Ovary (tissue), 3 donors: ENCODE results near the gene MYO1E.

Experiments used
- EP300 ChIP-seq: sonication (generic); formaldehyde crosslinking; IDR thresholded peaks from one replicate; pipeline ENCODE4 v1.6.1; 2017; ENCODE audit warnings: antibody characterized with exemption
- POLR2A ChIP-seq: fragments of 450-650 bp; IDR thresholded peaks from one replicate; pipeline ENCODE4 v1.6.1; 2017; ENCODE audit warnings: antibody characterized with exemption, mild to moderate bottlenecking, moderate library complexity
- TF ChIP-seq, protein P1 (sequence below), 3 donors: fragments of 450-650 bp in 2 of 3; fragments of 200-600 bp in 1 of 3; IDR thresholded peaks; one replicate each; pipeline versions ENCODE4 v1.5.1 to v1.8.0; 2016 to 2022; ENCODE audit warnings: antibody characterized with exemption in 3 of 3, mild to moderate bottlenecking in 1 of 3
- donor health status: DM: no; HTN: no; CAD: no.

DNA sequence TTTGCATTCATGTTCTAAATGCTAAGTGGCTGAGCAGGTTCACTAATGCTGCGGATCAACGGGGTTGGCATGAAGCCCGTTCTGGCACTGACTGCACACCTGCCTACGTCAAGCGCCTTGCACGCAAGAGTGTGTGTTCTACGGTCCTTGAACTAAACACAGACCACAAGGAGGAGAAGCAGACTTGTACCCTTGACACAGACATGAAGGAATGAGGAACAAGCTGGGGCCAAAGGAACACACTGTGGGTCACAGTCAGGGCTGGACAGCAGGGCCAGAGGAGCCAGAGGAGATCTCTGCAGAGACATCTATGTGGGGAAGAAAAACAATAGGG, 214.0 kb downstream of the MYO1E start:
- TF ChIP-seq, protein P1, sequence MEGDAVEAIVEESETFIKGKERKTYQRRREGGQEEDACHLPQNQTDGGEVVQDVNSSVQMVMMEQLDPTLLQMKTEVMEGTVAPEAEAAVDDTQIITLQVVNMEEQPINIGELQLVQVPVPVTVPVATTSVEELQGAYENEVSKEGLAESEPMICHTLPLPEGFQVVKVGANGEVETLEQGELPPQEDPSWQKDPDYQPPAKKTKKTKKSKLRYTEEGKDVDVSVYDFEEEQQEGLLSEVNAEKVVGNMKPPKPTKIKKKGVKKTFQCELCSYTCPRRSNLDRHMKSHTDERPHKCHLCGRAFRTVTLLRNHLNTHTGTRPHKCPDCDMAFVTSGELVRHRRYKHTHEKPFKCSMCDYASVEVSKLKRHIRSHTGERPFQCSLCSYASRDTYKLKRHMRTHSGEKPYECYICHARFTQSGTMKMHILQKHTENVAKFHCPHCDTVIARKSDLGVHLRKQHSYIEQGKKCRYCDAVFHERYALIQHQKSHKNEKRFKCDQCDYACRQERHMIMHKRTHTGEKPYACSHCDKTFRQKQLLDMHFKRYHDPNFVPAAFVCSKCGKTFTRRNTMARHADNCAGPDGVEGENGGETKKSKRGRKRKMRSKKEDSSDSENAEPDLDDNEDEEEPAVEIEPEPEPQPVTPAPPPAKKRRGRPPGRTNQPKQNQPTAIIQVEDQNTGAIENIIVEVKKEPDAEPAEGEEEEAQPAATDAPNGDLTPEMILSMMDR (IDR thresholded peaks at IDR 0.05) = no peak
- TF ChIP-seq POLR2A (no peak), EP300 (no peak)
